Measurements from ENCODE around the gene MB.

- no peak for TF ChIP-seq ZNF274 (IDR thresholded peaks at IDR 0.05; ENCODE audit: low read depth, low read length)
- TF ChIP-seq YY1 (IDR thresholded peaks at IDR 0.05; ENCODE audit: insufficient read depth, insufficient read length), result no peak
Measured at GRCh38 chr22:35649636-35650250, 32.6 kb upstream of the MB start.
